B cell (primary cell): Measurements from ENCODE around the gene PCF11. TPM values are rescaled to one million over a fixed set of nuclear protein-coding genes. Genes with fewer than 3 reads are reported as not detected.

Source experiments
- ATAC-seq: fragments of 200-7000 bp; cut with Tn5 transposase; one replicate; pipeline ENCODE4 v1.10.0; 2021; ENCODE audit warnings: low read depth, mild to moderate bottlenecking, moderate number of reproducible peaks, moderate library complexity
- CTCF ChIA-PET: fragments of 350-600 bp; sonication (Branson Sonifier 250); formaldehyde crosslinking; loops from one replicate; lab custom pipeline; 2021; ENCODE audit warnings: antibody characterized with exemption, inconsistent platforms; lab: Charles Lee
- POLR2A ChIA-PET: fragments of 350-600 bp; sonication (Branson Sonifier 250); formaldehyde crosslinking; loops from one replicate; lab custom pipeline; 2021; ENCODE audit warnings: antibody characterized with exemption; lab: Charles Lee
- DNase-seq: peaks from one replicate; pipeline ENCODE4 v3.0.0; 2013
- H2AFZ ChIP-seq: 2 replicates; pipeline ENCODE4 v1.6.1; 2012; ENCODE audit warnings: mild to moderate bottlenecking, low read depth, low read length; ENCODE audit not compliant: insufficient read depth, poor library complexity, severe bottlenecking
- H3K27ac ChIP-seq, 2 donors: 1 replicate in 1 of 2; 2 replicates in 1 of 2; pipeline ENCODE4 v1.5.1; 2012 to 2013; ENCODE audit warnings: low read length in 2 of 2, mild to moderate bottlenecking in 2 of 2, moderate library complexity in 1 of 2
- H3K27me3 ChIP-seq, 4 experiments: fragments of 200-600 bp in 1 of 4; sonication (generic) in 1 of 4; replicated peaks in 1 of 4; 1 replicate in 2 of 4; 2 replicates in 2 of 4; pipeline versions ENCODE4 v1.6.1 to v1.7.0; 2013 to 2016; ENCODE audit warnings: low read length in 3 of 4, mild to moderate bottlenecking in 2 of 4, mixed read lengths in 1 of 4, moderate library complexity in 1 of 4; ENCODE audit not compliant: insufficient read depth in 4 of 4, control insufficient read depth in 3 of 4; ENCODE audit errors: control extremely low read depth in 1 of 4
- H3K36me3 ChIP-seq, 2 experiments: replicated peaks in 1 of 2; 1 replicate in 1 of 2; 2 replicates in 1 of 2; pipeline versions ENCODE4 v1.6.1 to v1.7.1; 2013; ENCODE audit warnings: low read length in 1 of 2; ENCODE audit not compliant: insufficient read depth in 2 of 2, control insufficient read depth in 1 of 2; ENCODE audit errors: control extremely low read depth in 1 of 2, extremely low read depth in 1 of 2
- H3K4me1 ChIP-seq, 2 donors: fragments of 200-600 bp in 1 of 2; sonication (generic) in 1 of 2; 1 replicate in 1 of 2; 2 replicates in 1 of 2; pipeline versions ENCODE4 v1.5.1 to v1.6.1; 2013 to 2017; ENCODE audit warnings: low read length in 2 of 2; ENCODE audit not compliant: control insufficient read depth in 2 of 2, insufficient read depth in 2 of 2
- H3K4me2 ChIP-seq: replicated peaks from 2 replicates; pipeline ENCODE3; 2012; ENCODE audit warnings: mild to moderate bottlenecking, low read depth, low read length; ENCODE audit not compliant: poor library complexity, severe bottlenecking
- H3K4me3 ChIP-seq, 5 experiments: fragments of 200-600 bp in 1 of 5; sonication (generic) in 1 of 5; 1 replicate in 3 of 5; 2 replicates in 2 of 5; pipeline versions ENCODE4 v1.5.1 to v1.7.0; 2011 to 2016; ENCODE audit warnings: low read length in 4 of 5, mild to moderate bottlenecking in 4 of 5, low read depth in 2 of 5, control low read depth in 1 of 5, moderate library complexity in 1 of 5; ENCODE audit not compliant: insufficient read depth in 1 of 5; ENCODE audit errors: control extremely low read depth in 1 of 5, extremely low read depth in 1 of 5
- H3K79me2 ChIP-seq: fragments of 200-600 bp; sonication (generic); one replicate; pipeline ENCODE4 v1.6.0; 2016; ENCODE audit warnings: low read length; ENCODE audit not compliant: control insufficient read depth, insufficient read depth
- H3K9ac ChIP-seq: fragments of 200-600 bp; sonication (generic); 2 replicates; pipeline ENCODE4 v1.6.1; 2017; ENCODE audit warnings: mild to moderate bottlenecking, low read length, moderate library complexity
- H3K9me3 ChIP-seq, 3 donors: one replicate each; pipeline versions ENCODE4 v1.6.1 to v1.7.1; 2013; ENCODE audit warnings: low read length in 2 of 3; ENCODE audit not compliant: control insufficient read depth in 2 of 3, insufficient read depth in 1 of 3; ENCODE audit errors: control extremely low read depth in 1 of 3
- H4K20me1 ChIP-seq: 2 replicates; pipeline ENCODE4 v1.6.0; 2012; ENCODE audit warnings: mild to moderate bottlenecking, low read length; ENCODE audit not compliant: insufficient read depth, control insufficient read depth, poor library complexity, severe bottlenecking
- H3K27ac Mint-ChIP-seq: one replicate; pipeline ENCODE4 v1.8.0; 2021; ENCODE audit warnings: mixed read lengths
- H3K27me3 Mint-ChIP-seq: one replicate; pipeline ENCODE4 v1.8.0; 2021; ENCODE audit warnings: mixed read lengths
- H3K4me1 Mint-ChIP-seq: one replicate; pipeline ENCODE4 v1.8.0; 2021; ENCODE audit warnings: mixed read lengths
- H3K4me3 Mint-ChIP-seq: one replicate; pipeline ENCODE4 v1.8.0; 2021; ENCODE audit warnings: mixed read lengths
- H3K9me3 Mint-ChIP-seq: one replicate; pipeline ENCODE4 v1.8.0; 2022; ENCODE audit warnings: mixed read lengths; ENCODE audit not compliant: insufficient read depth
- CTCF ChIP-seq: fragments of 200-600 bp; IDR thresholded peaks from one replicate; pipeline ENCODE4 v1.8.0; 2022; ENCODE audit warnings: antibody characterized with exemption, mild to moderate bottlenecking
- EZH2 ChIP-seq: IDR thresholded peaks from 2 replicates; pipeline ENCODE4 v1.6.1; 2012; ENCODE audit warnings: borderline replicate concordance, low read depth, mild to moderate bottlenecking, moderate library complexity, low read length; ENCODE audit not compliant: insufficient read depth, poor library complexity, severe bottlenecking
- WGBS: methylation state at CpG from one replicate; pipeline ENCODE4 v1.1.5; 2013; ENCODE audit warnings: missing lambda C conversion rate; ENCODE audit not compliant: insufficient coverage; 5-methylcytosine and 5-hydroxymethylcytosine counted together
- intact Hi-C: fragments of 100-400 bp; cut with micrococcal nuclease; formaldehyde crosslinking; loops from one replicate; pipeline ENCODE4 v1.10.0; 2022
- polyA plus RNA-seq: library from polyadenylated mRNA; depleted of rRNA; stranded (reverse); fragments of >200 nt; gene quantifications from 2 replicates; pipeline ENCODE4 v1.2.3, GENCODE V29; 2012
- total RNA-seq, 2 donors: library from RNA; stranded (reverse); fragments of 120-200 nt in 1 of 2; gene quantifications; 1 replicate in 1 of 2; 2 replicates in 1 of 2; pipeline versions ENCODE4 v1.2.3 to v1.2.4, GENCODE V29; 2013 to 2022

Gene PCF11
- total and polyA plus RNA-seq, 2 donors (not counting 1 experiment from before 2014, with no cell fraction given): 123 to 185 TPM

- H3K27ac ChIP-seq: no peak overlapping the region
- H3K79me2 ChIP-seq: peaks cover 28% of the 10 kb centered on the region
- no peak overlapping the region for H3K9ac ChIP-seq
- no peaks in the 10 kb centered on the region for H3K27me3 ChIP-seq
- H3K4me3 Mint-ChIP-seq: no peak overlapping the region
- intact Hi-C loops: no loop called here
- no peaks in the 10 kb centered on the region for H3K27me3 Mint-ChIP-seq
- no peak overlapping the region for H3K27ac Mint-ChIP-seq
- no CpG with 5 or more reads among the region's 6 CpGs for WGBS
- ChIA-PET POLR2A (interaction anchor here (0.6 kb wide), 1 partner anchor 92 kb away, joined by 6 read pairs; no protein-coding TSS in a partner anchor), CTCF (no interaction called here)
- H3K4me1 ChIP-seq: peaks cover 0 to 7% of the 10 kb centered on the region in 2 donors
- no peak for DNase-seq
- peak overlapping the region; percentile 10 for H2AFZ ChIP-seq
- no peak overlapping the region for H3K4me3 ChIP-seq
- no peak overlapping the region for H3K4me2 ChIP-seq
- TF ChIP-seq CTCF: no peak
- TF ChIP-seq EZH2: no peak
- no peaks in the 10 kb centered on the region for H3K36me3 ChIP-seq
- H3K9me3 Mint-ChIP-seq: no peaks in the 10 kb centered on the region
- peaks cover 14% of the 10 kb centered on the region for H4K20me1 ChIP-seq
- ATAC-seq: no peak
- H3K9me3 ChIP-seq: no peaks in the 10 kb centered on the region
- H3K4me1 Mint-ChIP-seq: peaks cover 17% of the 10 kb centered on the region
These were observed 3.2 kb upstream of the PCF11 start for GRCh38 chr11:83153764-83154163.
